A549 (cell line): ENCODE results near the gene MEF2D. TPM values are rescaled to one million over a fixed set of nuclear protein-coding genes. Genes with fewer than 3 reads are reported as not detected.

Source experiments
- ATAC-seq, 2 experiments: fragments of 200-7000 bp in 1 of 2; fragments of >200 bp in 1 of 2; cut with Nextera tagmentation in 1 of 2; cut with Tn5 transposase in 1 of 2; 3 replicates each; pipeline versions ENCODE4 v1.8.0 to v1.9.1; 2018 to 2020; ENCODE audit warnings: mild to moderate bottlenecking in 1 of 2, moderate library complexity in 1 of 2
- CTCF ChIA-PET: fragments of 300-600 bp; sonication (Branson Sonifier 250); formaldehyde crosslinking; extraction: SDS; loops from one replicate; lab custom pipeline; 2021; ENCODE audit warnings: antibody characterized with exemption, inconsistent platforms; lab: Yijun Ruan, JAX
- POLR2A ChIA-PET: fragments of 350-600 bp; formaldehyde crosslinking; extraction: SDS; loops from one replicate; lab custom pipeline; 2021; ENCODE audit warnings: antibody characterized with exemption, inconsistent platforms; lab: Yijun Ruan, JAX
- DNase-seq, 2 experiments: peaks; one replicate each; pipeline versions ENCODE4 v3.0.0 to v3.0.0-alpha.2; 2011 to 2016; ENCODE audit warnings: low read depth in 1 of 2, low spot score in 1 of 2
- FAIRE-seq: peaks from 2 replicates; lab custom pipeline; 2011; peaks lifted over from hg19 to GRCh38; lab: Jason Lieb, UNC
- H3K27ac ChIP-seq, 2 experiments: fragments of >200 bp; sonication (Bioruptor Twin); formaldehyde crosslinking; 3 replicates each; pipeline ENCODE4 v1.5.1; 2016 to 2017
- H3K4me1 ChIP-seq: fragments of >200 bp; sonication (Bioruptor Twin); formaldehyde crosslinking; 3 replicates; pipeline ENCODE4 v1.6.1; 2016
- H3K4me2 ChIP-seq: fragments of >200 bp; sonication (Bioruptor Twin); formaldehyde crosslinking; 3 replicates; pipeline ENCODE4 v1.6.1; 2016
- H3K4me3 ChIP-seq: fragments of >200 bp; sonication (Bioruptor Twin); formaldehyde crosslinking; 3 replicates; pipeline ENCODE4 v1.5.1; 2016
- H3K9me3 ChIP-seq: fragments of >200 bp; sonication (Bioruptor Twin); formaldehyde crosslinking; 3 replicates; pipeline ENCODE4 v1.6.1; 2016
- ATOH8 ChIP-seq: fragments of 250-450 bp; sonication (Bioruptor Pico); IDR thresholded peaks from 2 replicates; pipeline ENCODE4 v1.5.0; 2020; ENCODE audit warnings: low read depth, mild to moderate bottlenecking, moderate library complexity
- CBX8 ChIP-seq: fragments of 200-600 bp; sonication (generic); IDR thresholded peaks from 2 replicates; pipeline ENCODE4 v1.6.1; 2016
- CHD4 ChIP-seq: fragments of 200-600 bp; sonication (generic); IDR thresholded peaks from 2 replicates; pipeline ENCODE4 v1.6.1; 2016; ENCODE audit warnings: antibody characterized with exemption, mild to moderate bottlenecking, borderline replicate concordance
- EP300 ChIP-seq, 2 experiments: fragments of >200 bp; sonication (Bioruptor Twin); formaldehyde crosslinking; IDR thresholded peaks; 2 replicates in 1 of 2; 3 replicates in 1 of 2; pipeline ENCODE4 v1.6.1; 2016 to 2017
- ESRRA ChIP-seq: fragments of 150-350 bp; IDR thresholded peaks from 2 replicates; pipeline ENCODE4 v1.6.1; 2014; ENCODE audit warnings: mild to moderate bottlenecking, low read length, borderline replicate concordance
- FOSL2 ChIP-seq, 2 experiments: fragments of 450-650 bp in 1 of 2; fragments of >200 bp in 1 of 2; sonication (Bioruptor Twin) in 1 of 2; formaldehyde crosslinking; IDR thresholded peaks; 2 replicates each; pipeline versions ENCODE4 v1.5.0 to v1.6.1; 2016 to 2020; ENCODE audit warnings: mild to moderate bottlenecking in 1 of 2, moderate library complexity in 1 of 2
- FOXS1 ChIP-seq: fragments of 250-450 bp; sonication (Bioruptor Pico); IDR thresholded peaks from 2 replicates; pipeline ENCODE4 v1.5.0; 2020; ENCODE audit warnings: mild to moderate bottlenecking, moderate library complexity
- HES2 ChIP-seq: fragments of >200 bp; sonication (Bioruptor Twin); formaldehyde crosslinking; IDR thresholded peaks from 2 replicates; pipeline ENCODE4 v1.6.1; 2016
- HEYL ChIP-seq: fragments of 250-450 bp; sonication (Bioruptor Pico); IDR thresholded peaks from 2 replicates; pipeline ENCODE4 v1.8.0; 2021; ENCODE audit warnings: mild to moderate bottlenecking, moderate library complexity
- HOXA7 ChIP-seq: fragments of 250-450 bp; sonication (Bioruptor Pico); IDR thresholded peaks from 2 replicates; pipeline ENCODE4 v1.5.0; 2020; ENCODE audit warnings: mild to moderate bottlenecking, moderate library complexity
- HOXB13 ChIP-seq: fragments of 250-450 bp; sonication (Bioruptor Pico); IDR thresholded peaks from 2 replicates; pipeline ENCODE4 v1.5.0; 2020; ENCODE audit warnings: low read depth, mild to moderate bottlenecking, moderate library complexity
- KDM1A ChIP-seq: fragments of 200-600 bp; sonication (generic); IDR thresholded peaks from 2 replicates; pipeline ENCODE4 v1.6.1; 2016; ENCODE audit warnings: low read depth, mild to moderate bottlenecking
- KDM5A ChIP-seq: fragments of 200-600 bp; sonication (generic); IDR thresholded peaks from 2 replicates; pipeline ENCODE4 v1.6.1; 2016; ENCODE audit warnings: antibody characterized with exemption, mild to moderate bottlenecking
- MAFK ChIP-seq: fragments of 450-650 bp; IDR thresholded peaks from 2 replicates; pipeline ENCODE4 v1.6.1; 2014; ENCODE audit not compliant: partially characterized antibody
- MYC ChIP-seq: IDR thresholded peaks from 2 replicates; pipeline ENCODE4 v1.6.1; 2012; ENCODE audit warnings: mild to moderate bottlenecking, inconsistent platforms, low read length, improper control_type of control experiment, borderline replicate concordance
- NFE2L2 ChIP-seq: fragments of 150-350 bp; conservative IDR thresholded peaks from 2 replicates; pipeline ENCODE4 v1.6.1; 2014; ENCODE audit warnings: low read length
- NPAS2 ChIP-seq: fragments of 250-450 bp; sonication (Bioruptor Pico); IDR thresholded peaks from 2 replicates; pipeline ENCODE4 v1.8.0; 2022; ENCODE audit warnings: mild to moderate bottlenecking, moderate library complexity, borderline replicate concordance
- NR3C1 ChIP-seq: fragments of >200 bp; sonication (Bioruptor Twin); formaldehyde crosslinking; IDR thresholded peaks from 3 replicates; pipeline ENCODE4 v1.6.1; 2017
- POLR2AphosphoS2 ChIP-seq: conservative IDR thresholded peaks from 2 replicates; pipeline ENCODE4 v1.6.1; 2012; ENCODE audit warnings: low read length, improper control_type of control experiment, inconsistent platforms
- RCOR1 ChIP-seq: fragments of 150-350 bp; IDR thresholded peaks from 2 replicates; pipeline ENCODE4 v1.6.1; 2014; ENCODE audit warnings: antibody characterized with exemption, low read length, low read depth
- TFCP2L1 ChIP-seq: fragments of 250-450 bp; sonication (Bioruptor Pico); IDR thresholded peaks from 2 replicates; pipeline ENCODE4 v1.5.0; 2021; ENCODE audit warnings: mild to moderate bottlenecking
- ZSCAN20 ChIP-seq: fragments of 250-450 bp; sonication (Bioruptor Pico); IDR thresholded peaks from 2 replicates; pipeline ENCODE4 v1.8.0; 2022; ENCODE audit warnings: mild to moderate bottlenecking, moderate library complexity
- WGBS: methylation state at CpG from one replicate; pipeline ENCODE4 v1.1.6; 2017; ENCODE audit errors: missing lambda C conversion rate; 5-methylcytosine and 5-hydroxymethylcytosine counted together
- polyA plus RNA-seq, 4 experiments: library from polyadenylated mRNA; depleted of rRNA in 3 of 4; stranded (reverse); fragments of >200 nt; fragmentation: RNase III in 1 of 4; extraction: RNeasy Plus Mini Kit Qiagen cat#74134 plus additional on column Dnase treatment in 1 of 4; gene quantifications; 2 replicates in 3 of 4; 3 replicates in 1 of 4; pipeline ENCODE4 v1.2.3, GENCODE V29; 2011 to 2017

Gene MEF2D
- polyA plus RNA-seq, 2 of the 4 experiments (the other 2 are of a cell fraction) = 16.8 to 23.4 TPM

- H3K27ac ChIP-seq = no peak overlapping the region
- ChIA-PET POLR2A (no interaction called here), CTCF (interaction anchor here (2.1 to 24.0 kb wide), 3 partner anchors 16 to 32 kb away, joined by 7 to 474 read pairs (median 44); partner anchors contain the start of gene MEF2D)
- H3K9me3 ChIP-seq = no peaks in the 10 kb centered on the region
- FAIRE-seq (no peak), DNase-seq (no peak), ATAC-seq (no peak)
- 95% methylated on average over 8 of the region's 8 CpGs for WGBS
- no peak overlapping the region for H3K4me3 ChIP-seq
- TF ChIP-seq EP300 (IDR thresholded peaks at IDR 0.05) = no peak
- no peak for TF ChIP-seq HES2
- no peak for TF ChIP-seq FOXS1 (CRISPR knock-in tag)
- TF ChIP-seq MYC = no peak
- no peak for TF ChIP-seq FOSL2 (IDR thresholded peaks at IDR 0.05)
- TF ChIP-seq FOSL2 (CRISPR knock-in tag; IDR thresholded peaks at IDR 0.05) = no peak
- no peak for TF ChIP-seq ZSCAN20 (CRISPR knock-in tag)
- peaks cover 29% of the 10 kb centered on the region for H3K4me1 ChIP-seq
- no peak overlapping the region for H3K4me2 ChIP-seq
These were observed 22.3 kb downstream of the MEF2D start for GRCh38 chr1:156478250-156478627.

GRCh38 chr1:156477526-156478249 is 22.9 kb downstream of the MEF2D start:
- TF ChIP-seq FOXS1 (CRISPR knock-in tag) (no peak), RCOR1 (no peak), ESRRA (no peak), NPAS2 (CRISPR knock-in tag) (no peak), POLR2AphosphoS2 (0 out of 2 replicates have a peak, but pooled peaks have one; percentile 1)
- WGBS = 83% methylated on average over 3 of the region's 3 CpGs
- Histone ChIP-seq H3K4me2 (peak overlapping the region; percentile 41), H3K9me3 (no peaks in the 10 kb centered on the region), H3K27ac (peak overlapping the region in 1 of 2 experiments; percentile 61; a peak in 2 of 6 replicates), H3K4me1 (peaks cover 29% of the 10 kb centered on the region), H3K4me3 (no peak overlapping the region)
- FAIRE-seq (no peak), DNase-seq (no peak), ATAC-seq (no peak)
- POLR2A ChIA-PET = no interaction called here
- CTCF ChIA-PET = interaction anchor here (0.6 to 24.0 kb wide), 6 partner anchors 16 to 182 kb away, joined by 3 to 474 read pairs (median 6); partner anchors contain the start of gene MEF2D

GRCh38 chr1:156476501-156477298 is 23.9 kb downstream of the MEF2D start:
- CTCF ChIA-PET = interaction anchor here (0.6 to 24.0 kb wide), 9 partner anchors 15 to 183 kb away, joined by 3 to 474 read pairs (median 5); partner anchors contain the start of gene MEF2D
- Histone ChIP-seq H3K4me3 (no peak overlapping the region), H3K4me2 (peak overlapping the region; percentile 41), H3K27ac (peak overlapping the region in 1 of 2 experiments; percentile 61; a peak in 2 of 6 replicates), H3K9me3 (no peaks in the 10 kb centered on the region), H3K4me1 (peaks cover 37% of the 10 kb centered on the region)
- WGBS = 53% methylated on average over 8 of the region's 8 CpGs
- POLR2A ChIA-PET = interaction anchor here (1.1 kb wide), 1 partner anchor 19 kb away, joined by 3 read pairs; no protein-coding TSS in a partner anchor
- FAIRE-seq (no peak), DNase-seq (peak; percentile 31 to 61), ATAC-seq (peak in 1 of 2 experiments; percentile 41; a peak in 3 of 6 replicates)
- no peak for TF ChIP-seq HOXB13 (CRISPR knock-in tag)
- TF ChIP-seq FOXS1 (CRISPR knock-in tag) = no peak
- TF ChIP-seq NR3C1 = no peak
- TF ChIP-seq HOXA7 (CRISPR knock-in tag) = no peak
- no peak for TF ChIP-seq ATOH8 (CRISPR knock-in tag)
- no peak for TF ChIP-seq CBX8
- no peak for TF ChIP-seq KDM1A
- no peak for TF ChIP-seq NFE2L2
- TF ChIP-seq KDM5A = no peak
- TF ChIP-seq EP300 (IDR thresholded peaks at IDR 0.05) = no peak
- TF ChIP-seq TFCP2L1 (CRISPR knock-in tag) = no peak
- no peak for TF ChIP-seq HEYL
- TF ChIP-seq MAFK = no peak
- TF ChIP-seq CHD4 = no peak
